ENCODE results near the gene CPSF3. TPM values are rescaled to one million over a fixed set of nuclear protein-coding genes. Genes with fewer than 3 reads are reported as not detected.
A peak's percentile ranks its signal among the peaks of the same experiment; 100 is the strongest.

Gene CPSF3
- total and polyA plus RNA-seq, 2 of the 13 experiments (the other 11 are each of a cell fraction or from before 2014, with no cell fraction given) = 19.8 to 93.0 TPM

DNA sequence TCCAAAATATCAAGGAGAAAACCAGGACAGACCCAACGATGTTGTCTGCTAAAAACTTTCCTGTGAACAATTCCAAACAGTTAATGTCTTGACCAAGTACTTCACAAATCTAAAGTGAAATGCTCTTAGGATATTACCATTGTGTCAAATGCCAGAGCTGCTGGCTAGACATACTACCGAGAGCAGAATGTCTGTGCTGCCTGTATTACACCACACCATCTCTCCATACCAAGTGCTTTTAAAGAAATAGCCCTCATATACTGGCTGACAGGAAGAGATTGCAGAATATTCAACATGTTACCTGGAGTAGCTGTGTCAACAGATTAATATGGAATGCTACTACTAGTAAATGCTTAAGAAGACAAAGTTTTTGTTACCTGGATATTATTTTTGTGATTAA lies 69.5 kb downstream of the CPSF3 start (continued):
- TF ChIP-seq, protein P1, sequence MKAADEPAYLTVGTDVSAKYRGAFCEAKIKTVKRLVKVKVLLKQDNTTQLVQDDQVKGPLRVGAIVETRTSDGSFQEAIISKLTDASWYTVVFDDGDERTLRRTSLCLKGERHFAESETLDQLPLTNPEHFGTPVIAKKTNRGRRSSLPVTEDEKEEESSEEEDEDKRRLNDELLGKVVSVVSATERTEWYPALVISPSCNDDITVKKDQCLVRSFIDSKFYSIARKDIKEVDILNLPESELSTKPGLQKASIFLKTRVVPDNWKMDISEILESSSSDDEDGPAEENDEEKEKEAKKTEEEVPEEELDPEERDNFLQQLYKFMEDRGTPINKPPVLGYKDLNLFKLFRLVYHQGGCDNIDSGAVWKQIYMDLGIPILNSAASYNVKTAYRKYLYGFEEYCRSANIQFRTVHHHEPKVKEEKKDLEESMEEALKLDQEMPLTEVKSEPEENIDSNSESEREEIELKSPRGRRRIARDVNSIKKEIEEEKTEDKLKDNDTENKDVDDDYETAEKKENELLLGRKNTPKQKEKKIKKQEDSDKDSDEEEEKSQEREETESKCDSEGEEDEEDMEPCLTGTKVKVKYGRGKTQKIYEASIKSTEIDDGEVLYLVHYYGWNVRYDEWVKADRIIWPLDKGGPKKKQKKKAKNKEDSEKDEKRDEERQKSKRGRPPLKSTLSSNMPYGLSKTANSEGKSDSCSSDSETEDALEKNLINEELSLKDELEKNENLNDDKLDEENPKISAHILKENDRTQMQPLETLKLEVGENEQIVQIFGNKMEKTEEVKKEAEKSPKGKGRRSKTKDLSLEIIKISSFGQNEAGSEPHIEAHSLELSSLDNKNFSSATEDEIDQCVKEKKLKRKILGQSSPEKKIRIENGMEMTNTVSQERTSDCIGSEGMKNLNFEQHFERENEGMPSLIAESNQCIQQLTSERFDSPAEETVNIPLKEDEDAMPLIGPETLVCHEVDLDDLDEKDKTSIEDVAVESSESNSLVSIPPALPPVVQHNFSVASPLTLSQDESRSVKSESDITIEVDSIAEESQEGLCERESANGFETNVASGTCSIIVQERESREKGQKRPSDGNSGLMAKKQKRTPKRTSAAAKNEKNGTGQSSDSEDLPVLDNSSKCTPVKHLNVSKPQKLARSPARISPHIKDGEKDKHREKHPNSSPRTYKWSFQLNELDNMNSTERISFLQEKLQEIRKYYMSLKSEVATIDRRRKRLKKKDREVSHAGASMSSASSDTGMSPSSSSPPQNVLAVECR (CRISPR knock-in tag; IDR thresholded peaks at IDR 0.05; ENCODE audit: borderline replicate concordance) = no peak
- TF ChIP-seq STAG1 (CRISPR knock-in tag; IDR thresholded peaks at IDR 0.05) = no peak

DNA sequence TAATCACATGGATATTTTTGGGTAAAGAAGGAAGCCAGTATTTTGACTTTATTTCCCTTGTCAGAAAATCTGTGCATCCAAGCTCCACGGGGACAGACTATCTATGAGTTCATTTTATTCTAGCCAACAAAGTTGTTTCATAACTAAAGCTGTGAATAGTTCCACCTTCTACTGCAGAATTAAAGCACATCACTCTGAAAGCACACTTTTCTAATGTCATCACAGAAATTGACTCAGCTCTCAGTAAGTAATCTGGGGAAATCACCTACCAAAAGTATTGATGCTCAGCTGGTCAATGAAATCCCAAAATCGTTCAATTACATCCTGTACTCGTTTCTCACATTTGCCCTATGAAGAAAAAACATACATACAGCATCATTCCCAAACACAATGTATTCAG lies 70.0 kb downstream of the CPSF3 start:
- no peak for DNase-seq (ENCODE audit: low spot score)
- no peak for ATAC-seq
- Histone ChIP-seq H3K27me3 (ENCODE audit: control insufficient read depth in 1 of 2, insufficient read depth in 2 of 2, low read length in 2 of 2) (no peaks in the 10 kb centered on the region), H3K9me3 (ENCODE audit: low read length) (no peaks in the 10 kb centered on the region), H4K20me1 (ENCODE audit: insufficient read depth, low read length) (no peaks in the 10 kb centered on the region), H3K79me2 (ENCODE audit: insufficient read depth, low read length) (no peaks in the 10 kb centered on the region), H3K9ac (ENCODE audit: insufficient read depth, low read depth, low read length) (no peak overlapping the region), H3K4me1 (ENCODE audit: insufficient read depth, low read length) (peaks cover 21% of the 10 kb centered on the region), H3K36me3 (replicated peaks in 1 of 2; ENCODE audit: control insufficient read depth in 1 of 2, insufficient read depth in 2 of 2, low read length in 2 of 2) (peaks cover 36 to 83% of the 10 kb centered on the region in 2 experiments), H3K27ac (ENCODE audit: extremely low read length, insufficient read depth, low read length) (no peak overlapping the region), H2AFZ (ENCODE audit: low read length) (no peak overlapping the region), H3K4me2 (ENCODE audit: low read depth, low read length) (no peak overlapping the region), H3K4me3 (replicated peaks in 1 of 3; ENCODE audit: insufficient read depth in 1 of 3, low read depth in 2 of 3, low read length in 3 of 3) (no peak overlapping the region)
- intact Hi-C loops (cut with micrococcal nuclease; ENCODE audit: unreplicated experiment) (loop anchor here (5.0 kb wide), 1 partner anchor 44 kb away; no protein-coding TSS in a partner anchor), in situ Hi-C loops (cut with HindIII; ENCODE audit: extremely low pct_ligation_motif_present, low pct_unique_long_range_greater_than_20kb) (no loop called here)
- CTCF ChIA-PET (ENCODE audit: low intra/inter-chr PET ratio, low total read pairs) = no interaction called here
- FAIRE-seq = peak; percentile 63
- POLR2A ChIA-PET = no interaction called here
- 83% methylated on average over 3 of the region's 3 CpGs for WGBS (ENCODE audit: low lambda C conversion rate)
- BruUV-seq (replicated peaks) = no TSS peak
- TF ChIP-seq PCBP1 (IDR thresholded peaks at IDR 0.05; ENCODE audit: borderline replicate concordance, low read depth, low read length) (no peak), SMAD9 (CRISPR knock-in tag; IDR thresholded peaks at IDR 0.05) (no peak), ZFP37 (CRISPR knock-in tag; IDR thresholded peaks at IDR 0.05; ENCODE audit: borderline replicate concordance) (no peak), TEAD3 (CRISPR knock-in tag; optimal IDR thresholded peaks at IDR 0.05; ENCODE audit: borderline replicate concordance) (no peak), RARG (CRISPR knock-in tag; IDR thresholded peaks at IDR 0.05; ENCODE audit: low read depth) (no peak)
- TF ChIP-seq, protein P2, sequence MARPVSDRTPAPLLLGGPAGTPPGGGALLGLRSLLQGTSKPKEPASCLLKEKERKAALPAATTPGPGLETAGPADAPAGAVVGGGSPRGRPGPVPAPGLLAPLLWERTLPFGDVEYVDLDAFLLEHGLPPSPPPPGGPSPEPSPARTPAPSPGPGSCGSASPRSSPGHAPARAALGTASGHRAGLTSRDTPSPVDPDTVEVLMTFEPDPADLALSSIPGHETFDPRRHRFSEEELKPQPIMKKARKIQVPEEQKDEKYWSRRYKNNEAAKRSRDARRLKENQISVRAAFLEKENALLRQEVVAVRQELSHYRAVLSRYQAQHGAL (CRISPR knock-in tag; IDR thresholded peaks at IDR 0.05; ENCODE audit: not compliant biosample characterization) = no peak
- TF ChIP-seq, protein P3, sequence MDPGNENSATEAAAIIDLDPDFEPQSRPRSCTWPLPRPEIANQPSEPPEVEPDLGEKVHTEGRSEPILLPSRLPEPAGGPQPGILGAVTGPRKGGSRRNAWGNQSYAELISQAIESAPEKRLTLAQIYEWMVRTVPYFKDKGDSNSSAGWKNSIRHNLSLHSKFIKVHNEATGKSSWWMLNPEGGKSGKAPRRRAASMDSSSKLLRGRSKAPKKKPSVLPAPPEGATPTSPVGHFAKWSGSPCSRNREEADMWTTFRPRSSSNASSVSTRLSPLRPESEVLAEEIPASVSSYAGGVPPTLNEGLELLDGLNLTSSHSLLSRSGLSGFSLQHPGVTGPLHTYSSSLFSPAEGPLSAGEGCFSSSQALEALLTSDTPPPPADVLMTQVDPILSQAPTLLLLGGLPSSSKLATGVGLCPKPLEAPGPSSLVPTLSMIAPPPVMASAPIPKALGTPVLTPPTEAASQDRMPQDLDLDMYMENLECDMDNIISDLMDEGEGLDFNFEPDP (CRISPR knock-in tag; conservative IDR thresholded peaks at IDR 0.05) = no peak
- TF ChIP-seq, protein P4, sequence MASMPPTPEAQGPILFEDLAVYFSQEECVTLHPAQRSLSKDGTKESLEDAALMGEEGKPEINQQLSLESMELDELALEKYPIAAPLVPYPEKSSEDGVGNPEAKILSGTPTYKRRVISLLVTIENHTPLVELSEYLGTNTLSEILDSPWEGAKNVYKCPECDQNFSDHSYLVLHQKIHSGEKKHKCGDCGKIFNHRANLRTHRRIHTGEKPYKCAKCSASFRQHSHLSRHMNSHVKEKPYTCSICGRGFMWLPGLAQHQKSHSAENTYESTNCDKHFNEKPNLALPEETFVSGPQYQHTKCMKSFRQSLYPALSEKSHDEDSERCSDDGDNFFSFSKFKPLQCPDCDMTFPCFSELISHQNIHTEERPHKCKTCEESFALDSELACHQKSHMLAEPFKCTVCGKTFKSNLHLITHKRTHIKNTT (CRISPR knock-in tag; IDR thresholded peaks at IDR 0.05) = no peak
- TF ChIP-seq, protein P5, sequence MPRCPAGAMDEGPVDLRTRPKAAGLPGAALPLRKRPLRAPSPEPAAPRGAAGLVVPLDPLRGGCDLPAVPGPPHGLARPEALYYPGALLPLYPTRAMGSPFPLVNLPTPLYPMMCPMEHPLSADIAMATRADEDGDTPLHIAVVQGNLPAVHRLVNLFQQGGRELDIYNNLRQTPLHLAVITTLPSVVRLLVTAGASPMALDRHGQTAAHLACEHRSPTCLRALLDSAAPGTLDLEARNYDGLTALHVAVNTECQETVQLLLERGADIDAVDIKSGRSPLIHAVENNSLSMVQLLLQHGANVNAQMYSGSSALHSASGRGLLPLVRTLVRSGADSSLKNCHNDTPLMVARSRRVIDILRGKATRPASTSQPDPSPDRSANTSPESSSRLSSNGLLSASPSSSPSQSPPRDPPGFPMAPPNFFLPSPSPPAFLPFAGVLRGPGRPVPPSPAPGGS (CRISPR knock-in tag; IDR thresholded peaks at IDR 0.05) = no peak
- TF ChIP-seq, protein P6, sequence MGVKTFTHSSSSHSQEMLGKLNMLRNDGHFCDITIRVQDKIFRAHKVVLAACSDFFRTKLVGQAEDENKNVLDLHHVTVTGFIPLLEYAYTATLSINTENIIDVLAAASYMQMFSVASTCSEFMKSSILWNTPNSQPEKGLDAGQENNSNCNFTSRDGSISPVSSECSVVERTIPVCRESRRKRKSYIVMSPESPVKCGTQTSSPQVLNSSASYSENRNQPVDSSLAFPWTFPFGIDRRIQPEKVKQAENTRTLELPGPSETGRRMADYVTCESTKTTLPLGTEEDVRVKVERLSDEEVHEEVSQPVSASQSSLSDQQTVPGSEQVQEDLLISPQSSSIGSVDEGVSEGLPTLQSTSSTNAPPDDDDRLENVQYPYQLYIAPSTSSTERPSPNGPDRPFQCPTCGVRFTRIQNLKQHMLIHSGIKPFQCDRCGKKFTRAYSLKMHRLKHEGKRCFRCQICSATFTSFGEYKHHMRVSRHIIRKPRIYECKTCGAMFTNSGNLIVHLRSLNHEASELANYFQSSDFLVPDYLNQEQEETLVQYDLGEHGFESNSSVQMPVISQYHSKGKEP (CRISPR knock-in tag; IDR thresholded peaks at IDR 0.05) = no peak
